Ramos (cell line): ENCODE data around the gene ZPLD1.

Experiments
- in situ Hi-C: fragments of 300-500 bp; cut with MboI; formaldehyde crosslinking; loops from one replicate; pipeline ENCODE4 v1.14.3; 2022; ENCODE audit warnings: low sequenced_read_pairs; ENCODE audit not compliant: unreplicated experiment

The ZPLD1 gene

DNA sequence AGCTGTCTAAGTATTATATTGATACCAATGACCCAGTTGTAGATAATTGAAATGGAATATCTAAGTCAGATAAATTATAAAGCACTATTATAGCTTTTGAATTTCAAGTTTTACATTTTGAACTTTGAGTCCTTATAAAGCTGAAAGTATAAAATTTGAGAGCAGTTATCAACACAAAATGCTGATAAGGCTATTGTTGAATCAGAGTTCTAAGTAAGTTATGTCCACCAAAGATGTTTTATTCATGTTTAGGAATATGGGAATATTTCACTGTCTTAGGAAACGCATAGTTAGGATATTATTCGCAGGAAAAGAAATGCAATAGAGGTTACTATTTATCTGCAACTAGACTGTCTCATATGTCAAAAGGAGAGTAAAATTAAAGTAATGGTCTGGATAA, 29.4 kb downstream of the ZPLD1 start:
- in situ Hi-C loops = no loop called here

DNA sequence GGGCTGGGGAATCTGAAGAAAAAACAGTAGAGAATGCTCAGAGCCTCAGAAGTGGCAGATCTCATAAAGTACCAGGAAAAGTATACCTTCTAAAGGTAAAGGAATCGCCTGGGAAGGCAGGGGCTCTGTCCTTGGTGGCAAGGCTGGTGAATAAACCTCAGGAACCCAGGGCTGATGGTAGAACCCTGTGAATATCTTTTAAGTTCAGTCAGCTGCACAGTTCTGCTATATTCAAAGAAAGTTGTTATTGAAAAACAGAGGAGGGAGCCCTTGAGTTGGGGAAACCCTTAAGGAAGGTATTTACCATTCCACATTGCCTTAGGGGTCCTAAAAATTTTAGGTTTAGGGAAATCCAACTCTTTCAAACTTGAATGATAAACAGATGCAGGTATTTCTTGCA, 31.2 kb downstream of the ZPLD1 start:
- in situ Hi-C loops = no loop called here

GRCh38 chr3:102470066-102470465, 35.3 kb downstream of the ZPLD1 start:
- in situ Hi-C loops = no loop called here

DNA sequence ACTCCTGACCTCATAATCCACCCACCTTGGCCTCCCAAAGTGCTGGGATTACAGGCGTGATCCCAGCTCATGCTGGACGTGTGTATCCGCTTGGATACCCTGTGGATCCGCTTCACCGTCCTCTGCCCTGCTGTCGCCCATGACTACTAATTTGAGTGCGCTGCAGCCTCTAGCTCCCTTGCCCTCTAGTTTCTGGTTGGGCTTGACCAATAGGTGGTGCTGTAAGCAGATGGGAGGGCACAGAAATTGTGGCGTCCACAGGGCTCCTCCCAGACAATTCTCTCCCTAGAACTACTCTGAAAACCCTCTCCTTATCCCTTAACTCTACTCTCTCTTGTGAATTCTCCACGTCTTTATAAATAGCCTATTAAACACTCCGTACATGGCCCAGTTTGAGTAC, 36.2 kb downstream of the ZPLD1 start:
- in situ Hi-C loops = no loop called here

- in situ Hi-C loops = no loop called here
Observed at GRCh38 chr3:102471491-102471890, 36.7 kb downstream of the ZPLD1 start.

DNA sequence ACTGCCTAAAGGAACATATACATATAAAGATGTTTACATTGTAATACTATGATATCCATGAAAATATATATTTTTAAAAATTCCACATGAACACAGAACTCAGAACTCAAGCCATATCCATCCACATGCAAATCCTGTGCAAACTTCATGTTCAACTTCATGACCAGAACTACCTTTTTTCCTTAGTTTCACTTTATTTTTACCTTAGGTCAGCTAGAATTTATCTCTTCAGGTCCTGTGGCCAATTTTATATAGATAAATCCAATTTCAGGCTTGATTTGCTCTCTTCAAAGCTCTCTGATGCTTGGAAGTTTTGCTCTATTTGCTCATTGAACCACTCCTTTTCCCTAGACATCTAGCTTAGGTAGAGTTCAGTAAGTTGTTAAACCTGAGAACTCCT, 38.8 kb downstream of the ZPLD1 start:
- in situ Hi-C loops = no loop called here

GRCh38 chr3:102474207-102474606, 39.4 kb downstream of the ZPLD1 start:
- in situ Hi-C loops = no loop called here

DNA sequence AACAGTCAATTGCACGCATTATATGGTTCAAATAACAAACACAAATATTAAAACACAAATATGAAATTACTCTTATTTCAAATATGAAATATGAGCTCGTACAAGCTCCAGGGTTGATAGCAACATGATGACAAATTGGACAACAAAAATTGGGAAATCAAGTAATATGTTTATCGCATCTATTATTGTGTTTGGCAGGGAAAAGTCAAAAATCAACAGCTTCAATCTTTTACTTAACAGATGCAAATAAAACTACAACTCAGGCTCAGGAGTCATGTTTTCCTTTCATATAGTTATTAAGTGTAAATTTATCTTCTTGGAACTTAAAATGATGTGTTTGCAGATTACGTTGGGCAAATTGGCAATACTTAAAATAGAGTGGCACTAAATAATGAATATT, 41.4 kb downstream of the ZPLD1 start:
- in situ Hi-C loops = no loop called here

DNA sequence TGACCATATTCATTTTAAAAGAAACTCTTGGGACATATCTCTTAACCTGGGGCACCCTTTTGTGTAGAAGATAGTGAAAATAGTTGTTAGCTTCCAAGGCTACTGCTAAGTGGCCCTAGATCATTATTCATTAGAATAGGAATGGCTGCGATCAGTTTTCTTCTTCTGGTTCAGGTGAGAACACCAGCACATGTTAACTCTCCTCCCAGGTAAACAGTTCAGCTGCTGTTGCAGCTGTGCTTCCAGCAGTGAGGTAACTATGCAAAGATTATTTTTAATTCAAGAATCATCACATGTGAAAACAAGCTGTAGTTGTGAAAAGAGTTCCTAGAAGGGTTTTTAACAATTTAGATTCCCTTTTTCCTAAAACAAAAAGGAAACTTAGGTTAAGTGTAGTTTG, 43.3 kb downstream of the ZPLD1 start:
- in situ Hi-C loops = no loop called here

- in situ Hi-C loops = no loop called here
Observed at GRCh38 chr3:102480139-102480538, 45.3 kb downstream of the ZPLD1 start.

GRCh38 chr3:102481050-102481449, 46.2 kb downstream of the ZPLD1 start:
- in situ Hi-C loops = no loop called here

DNA sequence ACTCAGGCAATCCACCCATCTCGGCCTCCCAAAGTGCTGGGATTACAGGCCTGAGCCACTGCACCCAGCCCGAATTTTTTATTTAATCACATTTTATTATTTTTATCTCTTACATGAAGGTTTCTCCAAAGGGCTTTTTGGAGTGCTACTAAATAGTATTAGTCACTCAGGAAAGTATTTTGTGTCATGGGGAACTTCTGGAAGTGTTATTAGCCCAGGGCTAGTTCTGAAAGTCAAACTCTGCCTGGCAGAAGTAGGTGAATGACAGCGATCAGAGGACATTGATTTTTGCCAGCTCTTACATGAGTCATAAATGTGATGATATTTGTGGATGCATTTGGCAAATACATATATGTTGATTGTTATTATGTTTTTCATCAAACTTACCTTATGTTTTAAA, 48.7 kb downstream of the ZPLD1 start:
- in situ Hi-C loops = no loop called here

DNA sequence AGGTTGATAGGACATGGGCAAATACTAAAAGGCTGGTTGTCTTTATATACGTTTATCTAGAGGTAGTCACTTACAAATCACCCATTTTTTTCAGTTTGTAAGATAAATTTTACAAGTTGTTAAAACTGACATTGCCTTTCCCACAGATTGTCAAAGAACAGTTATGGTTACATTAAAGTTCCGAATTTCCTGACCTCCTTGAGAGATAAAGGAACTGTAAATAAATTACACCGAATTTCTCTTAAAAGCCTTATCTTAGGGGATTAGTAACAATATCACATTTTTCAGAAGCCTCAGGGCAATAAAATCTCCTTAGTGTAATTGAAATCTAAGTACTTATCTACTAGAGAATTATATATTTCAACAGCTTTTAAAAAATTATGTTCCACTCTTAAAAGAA, 49.5 kb downstream of the ZPLD1 start:
- in situ Hi-C loops = no loop called here

GRCh38 chr3:102485701-102486100, 50.9 kb downstream of the ZPLD1 start:
- in situ Hi-C loops = no loop called here

- in situ Hi-C loops = no loop called here
Observed at GRCh38 chr3:102488331-102488730, 53.5 kb downstream of the ZPLD1 start.

GRCh38 chr3:102492300-102492699, 57.5 kb downstream of the ZPLD1 start:
- in situ Hi-C loops = no loop called here

DNA sequence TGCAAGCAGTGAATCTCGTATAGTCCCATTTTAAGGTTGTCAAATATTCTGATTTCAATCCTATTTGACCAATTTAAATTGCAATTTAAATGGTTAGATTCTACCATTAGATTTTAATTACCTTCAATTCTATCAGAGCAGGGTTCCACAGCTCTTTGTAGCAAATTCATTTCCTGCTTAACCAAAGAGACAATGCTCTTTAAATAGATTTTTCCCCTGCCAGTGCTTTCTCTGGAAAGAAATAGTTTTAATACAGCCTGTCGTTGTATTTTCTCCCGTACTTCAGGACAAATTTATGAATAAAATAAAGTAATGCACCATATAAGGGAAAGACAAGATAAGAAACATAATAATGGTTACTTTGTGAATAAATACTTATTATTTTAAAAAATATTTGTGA, 62.8 kb downstream of the ZPLD1 start:
- in situ Hi-C loops = no loop called here

- in situ Hi-C loops = no loop called here
Observed at GRCh38 chr3:102505542-102505941, 70.7 kb downstream of the ZPLD1 start.

DNA sequence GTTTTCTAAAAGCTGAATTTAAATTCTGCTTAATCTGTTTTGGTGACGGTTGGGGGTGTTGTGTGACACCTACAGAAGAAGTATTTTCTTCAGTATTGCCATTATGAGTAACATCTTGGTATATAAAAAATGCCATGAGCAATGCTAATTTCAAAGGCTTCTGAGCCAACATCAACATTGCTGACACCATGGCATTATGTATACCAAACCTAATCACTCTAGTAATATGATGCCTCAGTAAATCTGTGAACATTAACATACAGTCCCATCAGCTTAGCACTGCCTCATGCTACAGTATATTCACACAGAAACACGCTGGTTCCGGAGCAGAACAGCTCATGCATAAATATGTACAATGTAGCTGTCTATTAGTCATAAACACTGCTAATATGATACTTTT, 75.8 kb downstream of the ZPLD1 start:
- in situ Hi-C loops = no loop called here

- in situ Hi-C loops = no loop called here
Observed at GRCh38 chr3:102511168-102511567, 76.4 kb downstream of the ZPLD1 start.

GRCh38 chr3:102511639-102512038, 76.8 kb downstream of the ZPLD1 start:
- in situ Hi-C loops = no loop called here

DNA sequence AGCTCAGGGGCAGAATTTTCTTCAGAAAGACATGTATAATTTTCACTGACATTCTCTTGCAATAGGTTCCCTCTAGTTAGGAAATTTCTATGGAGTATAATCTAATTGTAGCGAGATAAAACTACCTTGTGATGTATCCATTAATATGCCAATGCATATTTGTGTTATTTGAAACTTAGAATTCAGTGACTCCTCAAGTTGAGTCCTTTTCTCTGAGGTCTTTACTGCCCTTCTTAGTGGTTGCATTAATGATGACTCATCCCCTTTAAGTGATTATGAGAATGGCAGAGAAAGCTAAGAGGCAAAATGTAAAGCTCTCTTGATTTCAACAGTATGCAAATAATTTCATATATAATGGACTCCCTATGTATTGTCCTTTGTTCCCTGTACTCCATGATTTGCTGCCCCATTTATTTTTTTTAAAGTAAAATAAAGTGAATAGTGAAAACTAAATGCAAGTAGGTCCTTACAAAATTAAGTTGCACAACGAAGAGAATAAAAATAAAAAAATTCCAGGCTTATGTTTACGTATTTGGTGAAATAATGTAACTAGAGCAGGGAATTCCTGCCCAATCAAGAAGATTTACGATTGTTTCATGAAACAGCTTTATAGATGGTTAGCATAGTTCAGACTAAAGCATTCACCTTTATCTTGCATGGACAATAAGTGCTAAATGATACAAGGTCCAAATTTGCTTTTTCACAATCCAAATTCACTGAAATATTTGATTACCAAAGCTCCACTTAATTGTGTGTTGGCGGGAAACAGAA, 78.1 kb downstream of the ZPLD1 start:
- in situ Hi-C loops = no loop called here

GRCh38 chr3:102514241-102514640, 79.4 kb downstream of the ZPLD1 start:
- in situ Hi-C loops = no loop called here
